Transverse colon (tissue), 4 donors: Measurements from ENCODE around the gene PTCSC3. TPM values are rescaled to one million over a fixed set of nuclear protein-coding genes. Genes with fewer than 3 reads are reported as not detected.

ENCODE experiments used
- DNase-seq: peaks from one replicate; pipeline ENCODE4 v3.0.0-alpha.2; 2019
- H3K27ac ChIP-seq, 4 donors: fragments of 200-600 bp; sonication (generic); 2 replicates each; pipeline ENCODE4 v1.5.1; 2016 to 2018; ENCODE audit warnings: inconsistent platforms in 4 of 4
- H3K27me3 ChIP-seq: fragments of 200-600 bp; sonication (generic); 2 replicates; pipeline ENCODE4 v1.5.1; 2017; ENCODE audit warnings: inconsistent platforms
- H3K36me3 ChIP-seq, 4 donors: fragments of 200-600 bp; sonication (generic); 2 replicates each; pipeline ENCODE4 v1.5.1; 2017 to 2019; ENCODE audit warnings: inconsistent platforms in 4 of 4
- H3K4me1 ChIP-seq, 4 donors: fragments of 200-600 bp; sonication (generic); 2 replicates each; pipeline ENCODE4 v1.5.1; 2017 to 2020; ENCODE audit warnings: inconsistent platforms in 4 of 4
- H3K4me3 ChIP-seq, 4 donors: fragments of 200-600 bp; sonication (generic); 1 replicate in 1 of 4; 2 replicates in 3 of 4; pipeline versions ENCODE4 v1.5.1 to v1.6.1; 2017 to 2019; ENCODE audit warnings: inconsistent platforms in 4 of 4
- H3K9me3 ChIP-seq, 2 donors: fragments of 200-600 bp; sonication (generic); 2 replicates each; pipeline ENCODE4 v1.5.1; 2017 to 2019; ENCODE audit warnings: inconsistent platforms in 2 of 2
- CTCF ChIP-seq, 5 experiments: fragments of 200-600 bp in 3 of 5; fragments of 450-650 bp in 2 of 5; sonication (generic) in 3 of 5; IDR thresholded peaks; 1 replicate in 2 of 5; 2 replicates in 3 of 5; pipeline ENCODE4 v1.5.1; 2016 to 2017; ENCODE audit warnings: antibody characterized with exemption in 5 of 5, inconsistent platforms in 3 of 5, mild to moderate bottlenecking in 2 of 5, moderate library complexity in 1 of 5
- EP300 ChIP-seq: sonication (generic); formaldehyde crosslinking; IDR thresholded peaks from one replicate; pipeline ENCODE4 v1.6.1; 2017; ENCODE audit warnings: antibody characterized with exemption, low read depth
- POLR2A ChIP-seq: fragments of 450-650 bp; IDR thresholded peaks from one replicate; pipeline ENCODE4 v1.6.1; 2016; ENCODE audit warnings: antibody characterized with exemption, mild to moderate bottlenecking, moderate library complexity
- POLR2AphosphoS5 ChIP-seq, 3 donors: sonication (generic); formaldehyde crosslinking; IDR thresholded peaks; one replicate each; pipeline ENCODE4 v1.6.1; 2016; ENCODE audit warnings: antibody characterized with exemption in 3 of 3
- WGBS, 2 donors: methylation state at CpG; one replicate each; pipeline ENCODE4 v1.1.5; 2018; ENCODE audit warnings: low coverage in 1 of 2; 5-methylcytosine and 5-hydroxymethylcytosine counted together
- in situ Hi-C, 4 donors: fragments of 200-750 bp; cut with MboI; loops; one replicate each; pipeline versions ENCODE4 v1.15.0 to v1.15.1; 2017; ENCODE audit warnings: low sequenced_read_pairs in 3 of 4, low pct_ligation_motif_present in 1 of 4, low pct_unique_long_range_greater_than_20kb in 1 of 4
- intact Hi-C: fragments of 100-400 bp; cut with DNase I; formaldehyde crosslinking; loops from one replicate; pipeline ENCODE4 v1.15.1; 2023; ENCODE audit warnings: low total_unique reads
- total RNA-seq, 4 donors: library from RNA; depleted of rRNA; stranded (reverse); fragments of >200 nt; gene quantifications; one replicate each; pipeline ENCODE4 v1.1.0, GENCODE V29; 2016

The PTCSC3 gene
- total RNA-seq, 4 donors from 2014 or later: not detected

- intact Hi-C loops: no loop called here
- Histone ChIP-seq H3K4me3 (no peak overlapping the region), H3K27me3 (no peaks in the 10 kb centered on the region), H3K9me3 (no peaks in the 10 kb centered on the region), H3K36me3 (no peaks in the 10 kb centered on the region), H3K4me1 (no peaks in the 10 kb centered on the region), H3K27ac (no peak overlapping the region)
- no peak for DNase-seq
- in situ Hi-C loops: no loop called here
- WGBS, 2 donors: 80 to 83% methylated on average over 2 of the region's 2 CpGs
- no peak for TF ChIP-seq CTCF (IDR thresholded peaks at IDR 0.05)
- TF ChIP-seq POLR2A: no peak
- TF ChIP-seq EP300: no peak
- no peak for TF ChIP-seq POLR2AphosphoS5 (IDR thresholded peaks at IDR 0.05)
These were observed 42.5 kb downstream of the PTCSC3 start for GRCh38 chr14:36134038-36134437.

- no peaks in the 10 kb centered on the region for H3K36me3 ChIP-seq
- in situ Hi-C loops (no loop called here), intact Hi-C loops (no loop called here)
- no peaks in the 10 kb centered on the region for H3K9me3 ChIP-seq
- no peak for TF ChIP-seq POLR2AphosphoS5 (IDR thresholded peaks at IDR 0.05)
- TF ChIP-seq EP300: no peak
- no peak for TF ChIP-seq CTCF (IDR thresholded peaks at IDR 0.05)
- no peak for TF ChIP-seq POLR2A
- H3K27me3 ChIP-seq: no peaks in the 10 kb centered on the region
- no peak overlapping the region for H3K27ac ChIP-seq
- no peak for DNase-seq
- no peaks in the 10 kb centered on the region for H3K4me1 ChIP-seq
- H3K4me3 ChIP-seq: no peak overlapping the region
- 58 to 91% methylated on average over 1 of the region's 1 CpG for WGBS, 2 donors
These were observed 43.7 kb downstream of the PTCSC3 start for GRCh38 chr14:36132826-36133225.

GRCh38 chr14:36130186-36130585, 46.3 kb downstream of the PTCSC3 start:
- H3K4me1 ChIP-seq: no peaks in the 10 kb centered on the region
- no peak overlapping the region for H3K4me3 ChIP-seq
- H3K27me3 ChIP-seq: no peaks in the 10 kb centered on the region
- no peaks in the 10 kb centered on the region for H3K36me3 ChIP-seq
- in situ Hi-C loops: no loop called here
- no peak for DNase-seq
- no peak overlapping the region for H3K27ac ChIP-seq
- no peaks in the 10 kb centered on the region for H3K9me3 ChIP-seq
- no peak for TF ChIP-seq CTCF (IDR thresholded peaks at IDR 0.05)
- intact Hi-C loops: no loop called here
- 20 to 65% methylated on average over 1 of the region's 1 CpG for WGBS, 2 donors

- WGBS, 2 donors: 55 to 81% methylated on average over 2 of the region's 2 CpGs
- intact Hi-C loops: no loop called here
- no peak for TF ChIP-seq POLR2AphosphoS5 (IDR thresholded peaks at IDR 0.05)
- no peak for TF ChIP-seq POLR2A
- TF ChIP-seq CTCF (IDR thresholded peaks at IDR 0.05): no peak
- TF ChIP-seq EP300: no peak
- Histone ChIP-seq H3K4me3 (no peak overlapping the region), H3K27ac (no peak overlapping the region), H3K4me1 (no peaks in the 10 kb centered on the region), H3K9me3 (no peaks in the 10 kb centered on the region), H3K36me3 (no peaks in the 10 kb centered on the region), H3K27me3 (no peaks in the 10 kb centered on the region)
- in situ Hi-C loops: no loop called here
- no peak for DNase-seq
These were observed 47.3 kb downstream of the PTCSC3 start for GRCh38 chr14:36129181-36129580.
